CD4-positive, alpha-beta T cell (primary cell): ENCODE data around the gene ARHGAP26. TPM values are rescaled to one million over a fixed set of nuclear protein-coding genes. Genes with fewer than 3 reads are reported as not detected.

Experiments
- ATAC-seq: fragments of 200-7000 bp; cut with Tn5 transposase; one replicate; pipeline ENCODE4 v1.10.0; 2022; ENCODE audit warnings: mild to moderate bottlenecking; ENCODE audit not compliant: poor library complexity
- CTCF ChIA-PET: fragments of 350-600 bp; sonication (Branson Sonifier 250); formaldehyde crosslinking; loops from one replicate; lab custom pipeline; 2021; ENCODE audit warnings: antibody characterized with exemption, inconsistent platforms; lab: Charles Lee
- POLR2A ChIA-PET: fragments of 350-600 bp; sonication (Branson Sonifier 250); formaldehyde crosslinking; loops from one replicate; lab custom pipeline; 2021; ENCODE audit warnings: antibody characterized with exemption, inconsistent platforms; lab: Charles Lee
- DNase-seq, 14 experiments: peaks; one replicate each; pipeline ENCODE4 v3.0.0-alpha.2; 2013 to 2020; ENCODE audit warnings: mixed read lengths in 2 of 14
- H3K27ac ChIP-seq, 2 donors: one replicate each; pipeline versions ENCODE4 v1.5.1 to v1.7.0; 2013; ENCODE audit warnings: low read length in 2 of 2, low read depth in 1 of 2, mild to moderate bottlenecking in 1 of 2
- H3K27me3 ChIP-seq, 2 experiments: 1 replicate in 1 of 2; 2 replicates in 1 of 2; pipeline versions ENCODE4 v1.6.1 to v1.7.0; 2013; ENCODE audit warnings: low read length in 2 of 2, control low read depth in 1 of 2, mild to moderate bottlenecking in 1 of 2, moderate library complexity in 1 of 2; ENCODE audit not compliant: insufficient read depth in 2 of 2, control insufficient read depth in 1 of 2
- H3K36me3 ChIP-seq: one replicate; pipeline ENCODE4 v1.6.1; 2013; ENCODE audit warnings: low read length, control low read depth; ENCODE audit not compliant: insufficient read depth
- H3K4me1 ChIP-seq: one replicate; pipeline ENCODE4 v1.6.1; 2013; ENCODE audit warnings: low read length, control low read depth; ENCODE audit not compliant: insufficient read depth
- H3K4me3 ChIP-seq: one replicate; pipeline ENCODE4 v1.5.1; 2013; ENCODE audit warnings: mild to moderate bottlenecking, low read length, moderate library complexity
- H3K9me3 ChIP-seq, 2 experiments: 1 replicate in 1 of 2; 2 replicates in 1 of 2; pipeline versions ENCODE4 v1.6.1 to v1.7.0; 2013; ENCODE audit warnings: low read length in 2 of 2, mild to moderate bottlenecking in 2 of 2, control low read depth in 1 of 2, moderate library complexity in 1 of 2; ENCODE audit not compliant: control insufficient read depth in 1 of 2, insufficient read depth in 1 of 2
- H3K27ac Mint-ChIP-seq: one replicate; pipeline ENCODE4 v1.8.0; 2020; ENCODE audit warnings: mixed read lengths
- H3K27me3 Mint-ChIP-seq: one replicate; pipeline ENCODE4 v1.8.0; 2021; ENCODE audit warnings: mixed read lengths
- H3K36me3 Mint-ChIP-seq: one replicate; pipeline ENCODE4 v1.8.0; 2021; ENCODE audit warnings: low read depth, mixed read lengths
- H3K4me1 Mint-ChIP-seq: one replicate; pipeline ENCODE4 v1.8.0; 2021; ENCODE audit warnings: low read depth, mixed read lengths
- H3K4me3 Mint-ChIP-seq: one replicate; pipeline ENCODE4 v1.8.0; 2020; ENCODE audit warnings: mild to moderate bottlenecking, mixed read lengths
- H3K9me3 Mint-ChIP-seq: one replicate; pipeline ENCODE4 v1.8.0; 2020; ENCODE audit warnings: mixed read lengths
- intact Hi-C, 2 experiments: fragments of 100-400 bp; cut with DNase I in 1 of 2; cut with micrococcal nuclease in 1 of 2; formaldehyde crosslinking; loops; one replicate each; pipeline versions ENCODE4 v1.15.1 to v1.9.0; 2023 to 2025; cut with DNase I, micrococcal nuclease
- total RNA-seq, 174 experiments: library from RNA in 2 of 174; stranded (reverse) in 2 of 174; gene quantifications; one replicate each; pipeline ENCODE4 v1.2.3 and lab custom pipeline; 2021 to 2026
- TF ChIP-seq, protein P1 (sequence below): fragments of 200-600 bp; IDR thresholded peaks from one replicate; pipeline ENCODE4 v1.8.0; 2022; ENCODE audit warnings: antibody characterized with exemption, mild to moderate bottlenecking

ARHGAP26 gene
- total RNA-seq, 2 experiments from 2014 or later, result 24.9 to 27.3 TPM

DNA sequence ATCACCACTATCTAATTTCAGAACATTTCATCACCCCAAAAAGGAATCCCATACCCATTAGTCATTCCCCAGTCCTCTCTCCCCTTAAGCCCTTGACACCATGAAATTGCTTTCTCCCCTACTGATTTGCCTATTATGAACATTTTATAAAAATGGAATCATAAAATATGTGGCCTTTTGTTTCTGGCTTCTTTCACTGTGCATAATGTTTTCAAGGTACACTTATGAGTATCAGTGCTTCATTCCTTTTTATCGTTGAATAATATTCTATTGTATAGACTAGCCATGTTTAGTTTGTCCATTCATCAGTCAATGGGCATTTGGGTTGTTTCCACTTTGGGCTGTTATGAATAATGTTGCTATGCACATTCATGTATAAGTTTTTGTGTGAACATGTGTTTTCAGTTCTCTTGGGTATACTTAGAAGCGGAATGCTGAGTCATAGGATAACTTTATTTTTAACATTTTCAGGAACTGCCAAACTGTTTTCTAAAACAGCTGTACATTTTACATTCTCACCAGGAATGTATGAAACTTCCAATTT is 43.9 kb upstream of the ARHGAP26 start:
- Histone ChIP-seq H3K4me1 (no peaks in the 10 kb centered on the region), H3K4me3 (no peak overlapping the region), H3K36me3 (no peaks in the 10 kb centered on the region), H3K27ac (no peak overlapping the region), H3K9me3 (no peaks in the 10 kb centered on the region), H3K27me3 (no peaks in the 10 kb centered on the region)
- peak in 1 of 14 experiments; percentile 35 for DNase-seq
- intact Hi-C loops, result no loop called here
- ChIA-PET CTCF (no interaction called here), POLR2A (no interaction called here)
- H3K27me3 Mint-ChIP-seq, result no peaks in the 10 kb centered on the region
- no peaks in the 10 kb centered on the region for H3K4me1 Mint-ChIP-seq
- TF ChIP-seq, protein P1, sequence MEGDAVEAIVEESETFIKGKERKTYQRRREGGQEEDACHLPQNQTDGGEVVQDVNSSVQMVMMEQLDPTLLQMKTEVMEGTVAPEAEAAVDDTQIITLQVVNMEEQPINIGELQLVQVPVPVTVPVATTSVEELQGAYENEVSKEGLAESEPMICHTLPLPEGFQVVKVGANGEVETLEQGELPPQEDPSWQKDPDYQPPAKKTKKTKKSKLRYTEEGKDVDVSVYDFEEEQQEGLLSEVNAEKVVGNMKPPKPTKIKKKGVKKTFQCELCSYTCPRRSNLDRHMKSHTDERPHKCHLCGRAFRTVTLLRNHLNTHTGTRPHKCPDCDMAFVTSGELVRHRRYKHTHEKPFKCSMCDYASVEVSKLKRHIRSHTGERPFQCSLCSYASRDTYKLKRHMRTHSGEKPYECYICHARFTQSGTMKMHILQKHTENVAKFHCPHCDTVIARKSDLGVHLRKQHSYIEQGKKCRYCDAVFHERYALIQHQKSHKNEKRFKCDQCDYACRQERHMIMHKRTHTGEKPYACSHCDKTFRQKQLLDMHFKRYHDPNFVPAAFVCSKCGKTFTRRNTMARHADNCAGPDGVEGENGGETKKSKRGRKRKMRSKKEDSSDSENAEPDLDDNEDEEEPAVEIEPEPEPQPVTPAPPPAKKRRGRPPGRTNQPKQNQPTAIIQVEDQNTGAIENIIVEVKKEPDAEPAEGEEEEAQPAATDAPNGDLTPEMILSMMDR, result no peak
- no peaks in the 10 kb centered on the region for H3K36me3 Mint-ChIP-seq
- no peaks in the 10 kb centered on the region for H3K9me3 Mint-ChIP-seq
- H3K27ac Mint-ChIP-seq, result no peak overlapping the region
- ATAC-seq, result no peak
- H3K4me3 Mint-ChIP-seq, result no peak overlapping the region

DNA sequence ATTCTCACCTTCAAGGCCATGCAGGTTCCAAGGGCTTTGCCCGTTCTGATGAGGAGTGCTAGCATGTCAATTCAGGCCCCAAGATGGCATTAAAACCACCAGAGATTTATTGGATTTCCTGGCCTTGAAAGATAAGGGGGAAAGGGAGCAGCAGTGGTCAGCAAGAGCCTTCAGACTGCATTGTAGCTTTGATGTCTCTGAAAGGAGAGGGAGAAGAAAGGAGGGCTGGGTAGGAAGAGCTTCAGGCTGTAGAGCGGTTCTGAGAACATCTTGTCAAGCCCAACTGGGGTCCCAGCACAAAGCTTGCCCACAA is 42.5 kb upstream of the ARHGAP26 start:
- no peaks in the 10 kb centered on the region for H3K36me3 ChIP-seq
- H3K27me3 ChIP-seq, result no peaks in the 10 kb centered on the region
- intact Hi-C loops, result no loop called here
- DNase-seq (no peak), ATAC-seq (no peak)
- no peaks in the 10 kb centered on the region for H3K9me3 ChIP-seq
- Mint-ChIP-seq H3K27ac (no peak overlapping the region), H3K36me3 (no peaks in the 10 kb centered on the region), H3K4me3 (no peak overlapping the region), H3K4me1 (no peaks in the 10 kb centered on the region), H3K9me3 (no peaks in the 10 kb centered on the region), H3K27me3 (no peaks in the 10 kb centered on the region)
- no peak overlapping the region for H3K27ac ChIP-seq
- TF ChIP-seq, protein P1, result no peak
- ChIA-PET POLR2A (no interaction called here), CTCF (interaction anchor here (1.4 kb wide), 1 partner anchor 15 kb away, joined by 3 read pairs; no protein-coding TSS in a partner anchor)
- no peaks in the 10 kb centered on the region for H3K4me1 ChIP-seq
- H3K4me3 ChIP-seq, result no peak overlapping the region

DNA sequence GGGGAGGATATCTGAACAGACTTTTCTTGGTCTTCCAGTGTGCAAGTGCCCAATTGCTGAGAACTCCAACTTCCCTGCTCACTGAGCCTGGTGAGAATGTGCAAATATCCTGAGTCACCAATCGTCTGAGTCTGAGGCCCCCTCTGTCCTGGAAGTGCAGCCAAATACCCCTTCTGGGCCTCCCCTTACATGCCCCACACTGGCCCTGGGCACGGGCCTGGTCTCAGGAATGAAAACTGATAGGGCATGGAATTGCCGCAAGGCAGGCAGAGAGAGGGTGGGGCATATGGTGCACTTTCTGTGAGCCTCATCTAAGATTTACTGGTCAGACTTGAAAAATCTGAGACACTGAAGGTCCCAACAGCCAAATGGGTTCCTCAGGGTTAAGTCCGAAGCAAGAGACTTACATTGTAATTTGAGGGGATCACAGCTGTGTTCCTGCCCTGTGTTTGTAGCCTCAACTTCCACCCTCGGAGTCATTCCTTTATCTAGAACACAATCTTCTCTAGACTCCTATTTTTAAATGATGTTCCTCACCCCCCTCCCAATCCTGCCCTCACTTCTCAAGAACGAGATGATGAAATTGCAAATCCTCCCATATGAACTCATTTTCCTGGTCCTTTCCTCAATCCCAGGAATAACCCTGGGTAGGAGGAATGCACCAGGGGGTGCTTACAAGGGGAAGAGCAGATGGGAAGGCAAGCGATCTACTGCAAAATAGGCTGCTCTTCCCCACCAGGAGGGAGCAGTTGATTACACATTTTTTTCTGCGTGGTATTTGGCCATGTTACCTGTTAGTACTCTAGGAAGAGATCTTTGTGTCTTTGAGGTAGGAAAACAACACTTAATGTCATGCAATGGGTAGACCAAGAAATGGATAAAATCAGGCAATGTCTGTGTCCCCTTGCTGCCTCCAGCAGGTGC is 34.6 kb upstream of the ARHGAP26 start:
- no peaks in the 10 kb centered on the region for H3K27me3 ChIP-seq
- intact Hi-C loops, result no loop called here
- TF ChIP-seq, protein P1, result no peak
- ChIA-PET CTCF (no interaction called here), POLR2A (interaction anchor here (0.6 kb wide), 1 partner anchor 313 kb away, joined by 3 read pairs; no protein-coding TSS in a partner anchor)
- no peaks in the 10 kb centered on the region for H3K36me3 ChIP-seq
- Mint-ChIP-seq H3K27me3 (no peaks in the 10 kb centered on the region), H3K9me3 (no peaks in the 10 kb centered on the region), H3K36me3 (no peaks in the 10 kb centered on the region), H3K4me3 (no peak overlapping the region), H3K4me1 (peaks cover 21% of the 10 kb centered on the region), H3K27ac (no peak overlapping the region)
- ATAC-seq, result no peak
- peaks cover 25% of the 10 kb centered on the region for H3K4me1 ChIP-seq
- no peak overlapping the region for H3K4me3 ChIP-seq
- no peak overlapping the region for H3K27ac ChIP-seq
- no peak for DNase-seq
- no peaks in the 10 kb centered on the region for H3K9me3 ChIP-seq
